ENCODE measurements around the gene SLC22A2.

- TF ChIP-seq CTCF (tag by site-specific recombination; IDR thresholded peaks at IDR 0.05), result no peak
- TF ChIP-seq ZBTB8A (tag by site-specific recombination; IDR thresholded peaks at IDR 0.05), result no peak
- no peak for TF ChIP-seq ZNF138 (tag by site-specific recombination; IDR thresholded peaks at IDR 0.05; ENCODE audit: borderline replicate concordance)
- TF ChIP-seq ZNF830 (tag by site-specific recombination; IDR thresholded peaks at IDR 0.05; ENCODE audit: low read depth), result no peak
- TF ChIP-seq ZNF621 (tag by site-specific recombination; IDR thresholded peaks at IDR 0.05), result no peak
- TF ChIP-seq ZNF211 (tag by site-specific recombination; IDR thresholded peaks at IDR 0.05; ENCODE audit: low read depth), result no peak
- no peak for TF ChIP-seq ZNF23 (tag by site-specific recombination; IDR thresholded peaks at IDR 0.05; ENCODE audit: borderline replicate concordance)
- TF ChIP-seq ZNF660 (tag by site-specific recombination; IDR thresholded peaks at IDR 0.05), result no peak
- TF ChIP-seq PBX3 (CRISPR knock-in tag; IDR thresholded peaks at IDR 0.05), result no peak
These were observed 45.2 kb upstream of the SLC22A2 start for GRCh38 chr6:160303806-160304205.
